ENCODE data around the gene PDZD4.

PDZD4 gene

DNA sequence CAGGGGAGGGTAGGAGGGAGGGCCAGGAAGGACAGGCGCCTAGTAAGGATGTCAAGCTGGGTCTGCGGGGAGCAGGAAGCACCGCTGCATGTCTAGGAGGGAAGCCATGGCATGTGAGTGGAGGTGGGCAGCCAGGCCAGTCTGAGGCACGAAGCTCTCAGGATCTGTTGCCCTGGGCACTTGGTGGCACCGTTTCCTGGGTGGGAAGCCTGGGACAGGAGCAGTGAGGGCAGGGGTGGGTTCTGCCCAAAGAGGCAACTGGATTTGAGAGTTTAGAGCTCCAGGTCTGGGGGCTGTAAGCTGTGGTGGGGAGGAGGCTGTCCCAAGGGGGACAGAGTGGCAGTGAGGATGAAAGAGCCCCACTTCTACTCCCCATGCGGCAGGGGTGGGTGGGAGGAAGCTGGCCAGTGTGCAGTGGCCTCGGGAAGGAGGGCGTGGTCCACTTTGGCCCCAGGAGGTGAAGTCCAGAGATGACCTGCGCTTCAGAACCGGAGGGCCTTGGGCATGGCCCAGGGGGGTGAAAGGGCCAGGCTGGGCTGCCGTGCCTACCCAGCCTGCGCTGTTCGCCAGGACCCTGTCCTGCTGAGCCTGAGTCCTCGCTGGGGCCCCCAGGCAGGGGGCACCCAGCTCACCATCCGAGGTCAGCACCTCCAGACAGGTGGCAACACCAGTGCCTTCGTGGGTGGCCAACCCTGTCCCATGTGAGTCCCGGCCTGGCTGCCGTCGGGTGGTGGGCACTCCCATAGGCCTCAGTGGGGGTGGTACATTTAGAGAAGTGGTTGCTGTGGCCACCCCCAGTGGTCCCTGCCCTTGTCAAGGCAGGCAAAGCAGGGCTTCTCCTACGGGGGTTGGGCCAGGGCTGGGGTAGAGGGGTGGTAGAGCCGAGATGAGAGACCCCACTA is 57.8 kb downstream of the PDZD4 start:
- TF ChIP-seq FOXP2 (optimal IDR thresholded peaks at IDR 0.05; ENCODE audit: borderline replicate concordance, extremely low read depth, extremely low read length, insufficient read depth) (no peak), SIN3A (IDR thresholded peaks at IDR 0.05; ENCODE audit: borderline replicate concordance, insufficient read depth, low read length) (no peak), TAF1 (IDR thresholded peaks at IDR 0.05; ENCODE audit: borderline replicate concordance, insufficient read depth, low read length) (no peak), POLR2AphosphoS5 (IDR thresholded peaks at IDR 0.05; ENCODE audit: low read depth, low read length) (no peak)
- TF ChIP-seq, protein P1, sequence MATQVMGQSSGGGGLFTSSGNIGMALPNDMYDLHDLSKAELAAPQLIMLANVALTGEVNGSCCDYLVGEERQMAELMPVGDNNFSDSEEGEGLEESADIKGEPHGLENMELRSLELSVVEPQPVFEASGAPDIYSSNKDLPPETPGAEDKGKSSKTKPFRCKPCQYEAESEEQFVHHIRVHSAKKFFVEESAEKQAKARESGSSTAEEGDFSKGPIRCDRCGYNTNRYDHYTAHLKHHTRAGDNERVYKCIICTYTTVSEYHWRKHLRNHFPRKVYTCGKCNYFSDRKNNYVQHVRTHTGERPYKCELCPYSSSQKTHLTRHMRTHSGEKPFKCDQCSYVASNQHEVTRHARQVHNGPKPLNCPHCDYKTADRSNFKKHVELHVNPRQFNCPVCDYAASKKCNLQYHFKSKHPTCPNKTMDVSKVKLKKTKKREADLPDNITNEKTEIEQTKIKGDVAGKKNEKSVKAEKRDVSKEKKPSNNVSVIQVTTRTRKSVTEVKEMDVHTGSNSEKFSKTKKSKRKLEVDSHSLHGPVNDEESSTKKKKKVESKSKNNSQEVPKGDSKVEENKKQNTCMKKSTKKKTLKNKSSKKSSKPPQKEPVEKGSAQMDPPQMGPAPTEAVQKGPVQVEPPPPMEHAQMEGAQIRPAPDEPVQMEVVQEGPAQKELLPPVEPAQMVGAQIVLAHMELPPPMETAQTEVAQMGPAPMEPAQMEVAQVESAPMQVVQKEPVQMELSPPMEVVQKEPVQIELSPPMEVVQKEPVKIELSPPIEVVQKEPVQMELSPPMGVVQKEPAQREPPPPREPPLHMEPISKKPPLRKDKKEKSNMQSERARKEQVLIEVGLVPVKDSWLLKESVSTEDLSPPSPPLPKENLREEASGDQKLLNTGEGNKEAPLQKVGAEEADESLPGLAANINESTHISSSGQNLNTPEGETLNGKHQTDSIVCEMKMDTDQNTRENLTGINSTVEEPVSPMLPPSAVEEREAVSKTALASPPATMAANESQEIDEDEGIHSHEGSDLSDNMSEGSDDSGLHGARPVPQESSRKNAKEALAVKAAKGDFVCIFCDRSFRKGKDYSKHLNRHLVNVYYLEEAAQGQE (IDR thresholded peaks at IDR 0.05; ENCODE audit: insufficient read depth in 1 of 2, low read depth in 2 of 2, low read length in 2 of 2) = no peak

DNA sequence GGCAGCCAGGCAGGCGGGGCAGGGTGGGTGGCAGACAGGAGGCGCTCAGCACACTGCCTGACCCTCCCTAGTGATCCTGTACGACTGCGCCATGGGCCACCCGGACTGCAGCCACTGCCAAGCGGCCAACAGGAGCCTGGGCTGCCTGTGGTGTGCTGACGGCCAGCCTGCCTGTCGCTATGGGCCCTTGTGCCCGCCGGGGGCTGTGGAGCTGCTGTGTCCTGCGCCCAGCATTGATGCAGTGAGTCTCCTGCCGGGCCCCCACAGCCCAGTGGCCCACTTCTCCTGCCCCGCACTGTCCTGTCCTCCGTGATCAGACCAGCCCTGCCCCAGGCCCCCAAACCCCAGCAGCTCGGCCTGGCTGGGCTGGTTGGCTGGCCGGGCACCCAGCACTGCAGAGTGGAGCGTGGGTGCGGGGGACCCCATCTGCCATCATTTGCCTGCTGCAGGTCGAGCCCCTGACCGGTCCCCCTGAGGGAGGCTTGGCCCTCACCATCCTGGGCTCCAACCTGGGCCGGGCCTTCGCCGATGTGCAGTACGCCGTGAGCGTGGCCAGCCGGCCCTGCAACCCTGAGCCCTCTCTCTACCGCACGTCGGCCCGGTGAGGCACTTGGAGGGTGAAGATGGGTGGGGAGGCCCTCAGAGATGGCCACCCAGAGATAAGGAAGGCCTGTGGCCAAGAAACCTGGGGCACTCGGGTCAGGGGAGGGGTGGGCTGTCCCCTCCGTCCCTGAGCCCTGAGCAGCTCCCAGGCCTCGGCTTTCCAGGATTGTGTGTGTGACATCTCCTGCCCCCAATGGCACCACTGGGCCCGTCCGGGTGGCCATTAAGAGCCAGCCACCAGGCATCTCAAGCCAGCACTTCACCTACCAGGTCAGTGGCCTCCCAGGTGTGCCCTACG is 58.7 kb downstream of the PDZD4 start:
- TF ChIP-seq SIN3A (IDR thresholded peaks at IDR 0.05; ENCODE audit: borderline replicate concordance, insufficient read depth, low read length) (no peak), TAF1 (IDR thresholded peaks at IDR 0.05; ENCODE audit: borderline replicate concordance, insufficient read depth, low read length) (no peak), POLR2AphosphoS5 (IDR thresholded peaks at IDR 0.05; ENCODE audit: low read depth, low read length) (no peak), FOXP2 (optimal IDR thresholded peaks at IDR 0.05; ENCODE audit: borderline replicate concordance, extremely low read depth, extremely low read length, insufficient read depth) (no peak)
- TF ChIP-seq, protein P1 (IDR thresholded peaks at IDR 0.05; ENCODE audit: insufficient read depth in 1 of 2, low read depth in 2 of 2, low read length in 2 of 2) = no peak

DNA sequence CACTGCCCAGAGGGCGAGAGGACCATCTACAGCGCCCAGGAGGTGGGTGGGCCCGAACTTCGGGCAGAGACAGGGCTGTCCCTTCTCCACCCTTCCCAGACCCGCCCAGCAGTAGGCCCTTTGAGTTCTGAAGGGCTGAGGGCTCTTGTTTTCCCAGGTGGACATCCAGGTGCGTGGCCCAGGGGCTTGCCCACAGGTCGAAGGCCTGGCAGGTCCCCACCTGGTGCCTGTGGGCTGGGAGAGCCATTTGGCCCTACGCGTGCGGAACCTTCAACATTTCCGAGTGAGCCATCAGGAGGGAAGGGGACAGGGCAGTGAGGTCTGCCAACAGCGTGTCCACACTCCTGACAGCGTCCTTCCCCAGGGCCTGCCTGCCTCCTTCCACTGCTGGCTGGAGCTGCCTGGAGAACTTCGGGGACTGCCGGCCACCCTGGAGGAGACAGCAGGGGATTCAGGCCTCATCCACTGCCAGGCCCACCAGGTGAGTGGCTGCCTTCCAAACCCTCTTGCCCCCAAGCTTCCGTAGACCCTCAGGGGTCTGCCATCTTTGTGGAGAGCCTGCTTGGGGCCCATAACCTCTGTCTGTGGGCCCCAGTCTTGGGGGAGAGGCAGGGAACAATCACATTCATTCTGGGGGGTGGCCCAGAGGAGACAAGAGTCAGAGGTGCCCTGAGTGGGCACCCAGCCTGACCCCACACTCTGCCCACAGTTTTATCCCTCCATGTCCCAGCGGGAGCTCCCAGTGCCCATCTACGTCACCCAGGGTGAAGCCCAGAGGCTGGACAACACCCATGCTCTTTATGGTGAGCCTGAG is 59.5 kb downstream of the PDZD4 start:
- TF ChIP-seq POLR2AphosphoS5 (IDR thresholded peaks at IDR 0.05; ENCODE audit: low read depth, low read length) = no peak
- TF ChIP-seq FOXP2 (optimal IDR thresholded peaks at IDR 0.05; ENCODE audit: borderline replicate concordance, extremely low read depth, extremely low read length, insufficient read depth) = no peak

DNA sequence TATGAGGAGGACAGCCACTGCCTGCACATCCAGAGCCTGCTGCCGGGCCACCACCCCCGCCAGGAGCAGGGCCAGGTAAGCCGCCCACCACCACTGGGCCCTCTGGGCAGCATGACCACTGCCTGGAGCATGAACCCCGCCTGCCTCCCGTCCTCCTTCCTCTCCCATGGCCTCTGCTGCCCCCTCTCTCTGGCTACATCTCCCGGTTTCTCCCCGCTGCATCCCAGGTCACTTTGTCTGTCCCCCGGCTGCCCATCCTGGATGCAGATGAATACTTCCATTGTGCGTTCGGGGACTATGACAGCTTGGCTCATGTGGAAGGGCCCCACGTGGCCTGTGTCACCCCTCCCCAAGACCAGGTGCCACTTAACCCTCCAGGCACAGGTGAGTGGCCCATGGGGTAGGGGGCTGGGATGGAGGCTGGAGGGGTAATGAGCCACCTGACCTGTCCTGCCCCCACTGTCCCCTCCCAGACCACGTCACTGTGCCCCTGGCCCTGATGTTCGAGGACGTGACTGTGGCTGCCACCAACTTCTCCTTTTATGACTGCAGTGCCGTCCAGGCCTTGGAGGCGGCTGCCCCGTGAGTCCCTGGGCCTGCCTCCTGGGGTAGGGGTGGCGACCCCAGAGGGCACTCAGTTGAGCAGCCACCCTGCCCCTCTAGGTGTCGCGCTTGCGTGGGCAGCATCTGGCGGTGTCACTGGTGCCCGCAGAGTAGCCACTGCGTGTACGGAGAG is 60.3 kb downstream of the PDZD4 start:
- TF ChIP-seq POLR2AphosphoS5 (IDR thresholded peaks at IDR 0.05; ENCODE audit: low read depth, low read length) (no peak), SIN3A (IDR thresholded peaks at IDR 0.05; ENCODE audit: borderline replicate concordance, insufficient read depth, low read length) (no peak), FOXP2 (optimal IDR thresholded peaks at IDR 0.05; ENCODE audit: borderline replicate concordance, extremely low read depth, extremely low read length, insufficient read depth) (no peak), TAF1 (IDR thresholded peaks at IDR 0.05; ENCODE audit: borderline replicate concordance, insufficient read depth, low read length) (no peak)
- TF ChIP-seq, protein P1 (IDR thresholded peaks at IDR 0.05; ENCODE audit: insufficient read depth in 1 of 2, low read depth in 2 of 2, low read length in 2 of 2) = no peak
